Brain microvascular endothelial cell (primary cell): ENCODE measurements around the gene ZMYND8.
"Not testable (repeated sequence)": the region's sequence is repeated elsewhere in the genome, so short reads cannot be mapped to it uniquely, and the experiment has no call there.

ENCODE experiments used
- DNase-seq: peaks from one replicate; pipeline ENCODE4 v3.0.0-alpha.2; 2020
- H3K27ac ChIP-seq: fragments of 250-450 bp; sonication (Bioruptor Pico); 2 replicates; pipeline ENCODE4 v1.5.1; 2020; ENCODE audit warnings: mild to moderate bottlenecking, moderate library complexity
- H3K27me3 ChIP-seq: fragments of 250-450 bp; sonication (Bioruptor Pico); replicated peaks from 2 replicates; pipeline ENCODE4 v1.5.1; 2020; ENCODE audit warnings: mild to moderate bottlenecking
- H3K36me3 ChIP-seq: fragments of 250-450 bp; sonication (Bioruptor Pico); replicated peaks from 2 replicates; pipeline ENCODE4 v1.5.1; 2020; ENCODE audit warnings: mild to moderate bottlenecking
- H3K4me3 ChIP-seq: 2 replicates; pipeline ENCODE4 v1.5.1; 2011; ENCODE audit warnings: low read depth, mild to moderate bottlenecking, control low read depth, low read length, moderate library complexity
- CTCF ChIP-seq: IDR thresholded peaks from 2 replicates; pipeline ENCODE4 v1.5.1; 2011; ENCODE audit warnings: low read depth, mild to moderate bottlenecking, moderate library complexity, low read length, control low read depth, inconsistent platforms; ENCODE audit errors: missing control alignments
- in situ Hi-C: cut with HindIII; loops from 2 replicates; pipeline ENCODE4 v1.10.0; 2017; ENCODE audit warnings: low sequenced_read_pairs, low pct_ligation_motif_present

The ZMYND8 gene

GRCh38 chr20:47243532-47244305 is 112.8 kb downstream of the ZMYND8 start:
- H3K4me3 ChIP-seq = no peak overlapping the region
- no peak overlapping the region for H3K27ac ChIP-seq
- DNase-seq = no peak
- H3K27me3 ChIP-seq = no peaks in the 10 kb centered on the region
- no peak for TF ChIP-seq CTCF
- H3K36me3 ChIP-seq = peaks cover 58% of the 10 kb centered on the region
- in situ Hi-C loops = loop anchor here (25.0 kb wide), 1 partner anchor 369 kb away; no protein-coding TSS in a partner anchor

GRCh38 chr20:47243003-47243402 is 113.5 kb downstream of the ZMYND8 start:
- no peak overlapping the region for H3K4me3 ChIP-seq

GRCh38 chr20:47241345-47241781 is 115.1 kb downstream of the ZMYND8 start:
- H3K27ac ChIP-seq = no peak overlapping the region
- in situ Hi-C loops = loop anchor here (25.0 kb wide), 1 partner anchor 371 kb away; no protein-coding TSS in a partner anchor
- no peak for TF ChIP-seq CTCF
- H3K27me3 ChIP-seq = no peaks in the 10 kb centered on the region
- H3K36me3 ChIP-seq = peaks cover 44% of the 10 kb centered on the region
- H3K4me3 ChIP-seq = no peak overlapping the region
- peak; percentile 20 for DNase-seq

More at GRCh38 chr20:47243003-47243402, 113.5 kb downstream of the ZMYND8 start:
- H3K27me3 ChIP-seq = no peaks in the 10 kb centered on the region
- H3K27ac ChIP-seq = no peak overlapping the region
- in situ Hi-C loops = loop anchor here (25.0 kb wide), 1 partner anchor 369 kb away; no protein-coding TSS in a partner anchor
- TF ChIP-seq CTCF = no peak
- peaks cover 53% of the 10 kb centered on the region for H3K36me3 ChIP-seq
- DNase-seq = no peak

GRCh38 chr20:47240096-47240495 is 116.4 kb downstream of the ZMYND8 start:
- H3K27me3 ChIP-seq, H3K4me3 ChIP-seq, H3K27ac ChIP-seq, DNase-seq: not testable (repeated sequence)
- in situ Hi-C loops = loop anchor here (25.0 kb wide), 1 partner anchor 372 kb away; no protein-coding TSS in a partner anchor
- H3K36me3 ChIP-seq = peaks cover 39% of the 10 kb centered on the region

- no peak for TF ChIP-seq CTCF
- H3K36me3 ChIP-seq = peaks cover 35% of the 10 kb centered on the region
Measured at GRCh38 chr20:47239719-47240067, 116.8 kb downstream of the ZMYND8 start.

GRCh38 chr20:47238780-47239718 is 117.5 kb downstream of the ZMYND8 start:
- in situ Hi-C loops = loop anchor here (25.0 kb wide), 1 partner anchor 373 kb away; no protein-coding TSS in a partner anchor
- no peak for DNase-seq
- no peak for TF ChIP-seq CTCF
- Histone ChIP-seq H3K27me3 (no peaks in the 10 kb centered on the region), H3K27ac (no peak overlapping the region), H3K4me3 (no peak overlapping the region), H3K36me3 (peaks cover 32% of the 10 kb centered on the region)

More at GRCh38 chr20:47239719-47240067, 116.8 kb downstream of the ZMYND8 start:
- H3K4me3 ChIP-seq = no peak overlapping the region
- no peak for DNase-seq
- H3K27me3 ChIP-seq = no peaks in the 10 kb centered on the region
- in situ Hi-C loops = loop anchor here (25.0 kb wide), 1 partner anchor 373 kb away; no protein-coding TSS in a partner anchor
- no peak overlapping the region for H3K27ac ChIP-seq
